Common myeloid progenitor, CD34-positive (primary cell): ENCODE measurements around the gene LRRC49.

Experiments used
- CTCF ChIA-PET: fragments of 350-600 bp; sonication (Branson Sonifier 250); formaldehyde crosslinking; loops from one replicate; lab custom pipeline; 2021; ENCODE audit warnings: antibody characterized with exemption; lab: Charles Lee
- POLR2A ChIA-PET: fragments of 350-600 bp; sonication (Branson Sonifier 250); formaldehyde crosslinking; loops from one replicate; lab custom pipeline; 2021; ENCODE audit warnings: antibody characterized with exemption; lab: Charles Lee
- DNase-seq, 3 donors: peaks; one replicate each; pipeline versions ENCODE4 v3.0.0 to v3.0.0-alpha.2; 2013
- H3K27ac ChIP-seq, 2 experiments: 1 replicate in 1 of 2; 2 replicates in 1 of 2; pipeline ENCODE4 v1.7.0; 2013; ENCODE audit warnings: inconsistent platforms in 2 of 2, low read length in 2 of 2, mild to moderate bottlenecking in 2 of 2, low read depth in 1 of 2, moderate library complexity in 1 of 2; ENCODE audit not compliant: severe bottlenecking in 2 of 2, insufficient read depth in 1 of 2, poor library complexity in 1 of 2
- H3K27me3 ChIP-seq, 5 experiments: replicated peaks in 2 of 5; 1 replicate in 3 of 5; 2 replicates in 2 of 5; pipeline versions ENCODE4 v1.6.1 to v1.7.0; 2013; ENCODE audit warnings: low read length in 4 of 5, mild to moderate bottlenecking in 2 of 5, moderate library complexity in 2 of 5, inconsistent platforms in 1 of 5; ENCODE audit not compliant: insufficient read depth in 5 of 5, control insufficient read depth in 4 of 5
- H3K36me3 ChIP-seq, 4 experiments: 1 replicate in 2 of 4; 2 replicates in 2 of 4; pipeline versions ENCODE4 v1.6.1 to v1.7.0; 2013; ENCODE audit warnings: low read length in 3 of 4, control low read depth in 1 of 4, mild to moderate bottlenecking in 1 of 4; ENCODE audit not compliant: control insufficient read depth in 4 of 4, insufficient read depth in 4 of 4
- H3K4me1 ChIP-seq, 4 experiments: 1 replicate in 3 of 4; 2 replicates in 1 of 4; pipeline versions ENCODE4 v1.6.1 to v1.7.1; 2013; ENCODE audit warnings: low read length in 3 of 4, mild to moderate bottlenecking in 3 of 4, control low read depth in 1 of 4, inconsistent platforms in 1 of 4, moderate library complexity in 1 of 4; ENCODE audit not compliant: control insufficient read depth in 4 of 4, insufficient read depth in 4 of 4; ENCODE audit errors: control extremely low read depth in 1 of 4
- H3K4me3 ChIP-seq, 7 experiments: 1 replicate in 4 of 7; 2 replicates in 3 of 7; pipeline versions ENCODE4 v1.5.1 to v1.7.0; 2013; ENCODE audit warnings: mild to moderate bottlenecking in 7 of 7, low read length in 6 of 7, moderate library complexity in 6 of 7, inconsistent platforms in 2 of 7, low read depth in 2 of 7, control low read depth in 1 of 7; ENCODE audit not compliant: insufficient read depth in 4 of 7, control insufficient read depth in 1 of 7; ENCODE audit errors: extremely low read depth in 1 of 7
- H3K9me3 ChIP-seq, 5 experiments: 1 replicate in 4 of 5; 2 replicates in 1 of 5; pipeline versions ENCODE4 v1.6.1 to v1.7.1; 2013; ENCODE audit warnings: low read length in 4 of 5, mild to moderate bottlenecking in 2 of 5, inconsistent platforms in 1 of 5, low read depth in 1 of 5, moderate library complexity in 1 of 5; ENCODE audit not compliant: control insufficient read depth in 4 of 5, insufficient read depth in 2 of 5; ENCODE audit errors: control extremely low read depth in 1 of 5
- WGBS: methylation state at CpG from one replicate; pipeline ENCODE4 v1.1.5; 2013; ENCODE audit not compliant: insufficient coverage; 5-methylcytosine and 5-hydroxymethylcytosine counted together

LRRC49 gene

DNA sequence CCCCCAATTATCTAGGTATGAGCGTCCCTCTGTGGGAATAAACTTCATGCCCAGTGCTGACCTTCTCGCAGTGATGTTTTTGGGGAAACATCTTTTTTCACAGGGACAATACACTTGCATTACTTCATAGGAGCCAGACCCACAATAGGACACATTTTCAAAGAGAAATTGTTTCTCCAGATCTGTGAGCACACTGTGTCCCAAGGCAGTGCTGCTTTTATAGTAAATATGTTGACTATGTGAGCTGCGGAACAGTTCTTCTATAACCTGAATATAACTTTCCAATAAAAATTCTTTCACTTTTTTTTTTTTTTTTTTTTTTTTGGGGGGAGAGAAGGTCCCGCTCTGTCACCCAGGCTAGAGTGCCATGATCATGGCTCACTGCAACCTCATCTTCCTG, 205.3 kb downstream of the LRRC49 start:
- ChIA-PET POLR2A (no interaction called here), CTCF (no interaction called here)
- peaks cover 0 to 3% (median 0%) of the 10 kb centered on the region in 5 experiments for H3K9me3 ChIP-seq
- DNase-seq, result no peak
- no peak overlapping the region for H3K27ac ChIP-seq
- H3K4me1 ChIP-seq, result no peaks in the 10 kb centered on the region
- H3K36me3 ChIP-seq, result no peaks in the 10 kb centered on the region
- no peak overlapping the region for H3K4me3 ChIP-seq
- peaks cover 0 to 5% (median 0%) of the 10 kb centered on the region in 5 experiments for H3K27me3 ChIP-seq
- WGBS, result 71% methylated on average over 1 of the region's 4 CpGs

DNA sequence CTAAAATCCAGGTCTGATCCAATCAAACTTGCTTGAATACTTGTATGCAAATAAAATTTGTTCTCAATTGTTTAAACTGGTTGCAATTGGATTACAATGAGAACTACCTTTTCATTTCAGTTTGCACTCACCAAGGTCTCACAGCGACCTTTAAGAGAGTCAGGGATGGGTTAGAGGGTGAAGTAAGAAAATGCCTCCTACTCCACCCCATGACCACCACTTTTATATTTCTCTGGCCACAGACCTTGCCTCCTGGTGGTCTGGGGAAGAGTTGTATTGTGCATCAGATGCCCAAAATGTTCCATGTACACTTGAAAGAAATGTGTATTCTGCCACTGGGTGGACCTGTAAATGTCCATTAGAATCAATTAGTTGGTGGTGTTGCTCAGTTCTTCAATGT, 206.3 kb downstream of the LRRC49 start:
- Histone ChIP-seq H3K9me3 (peaks cover 0 to 2% (median 0%) of the 10 kb centered on the region in 5 experiments), H3K4me3 (no peak overlapping the region), H3K27me3 (peaks cover 0 to 5% (median 0%) of the 10 kb centered on the region in 5 experiments), H3K27ac (no peak overlapping the region), H3K4me1 (no peaks in the 10 kb centered on the region), H3K36me3 (no peaks in the 10 kb centered on the region)
- ChIA-PET POLR2A (no interaction called here), CTCF (no interaction called here)
- no peak for DNase-seq
- WGBS, result no CpG with 5 or more reads among the region's 1 CpG
